Prostate gland (tissue), 2 donors: Measurements from ENCODE around the gene TMEM117.

Experiments used
- CTCF ChIP-seq, 4 experiments: fragments of 200-600 bp in 2 of 4; fragments of 450-650 bp in 2 of 4; sonication (generic) in 2 of 4; IDR thresholded peaks; 1 replicate in 3 of 4; 2 replicates in 1 of 4; pipeline ENCODE4 v1.5.1; 2016 to 2019; ENCODE audit warnings: antibody characterized with exemption in 4 of 4, mild to moderate bottlenecking in 2 of 4, moderate library complexity in 2 of 4
- POLR2A ChIP-seq: fragments of 450-650 bp; IDR thresholded peaks from one replicate; pipeline ENCODE4 v1.6.1; 2016; ENCODE audit warnings: antibody characterized with exemption, mild to moderate bottlenecking

GRCh38 chr12:43973385-43973784, 137.5 kb downstream of the TMEM117 start:
- TF ChIP-seq CTCF (IDR thresholded peaks at IDR 0.05): no peak
- TF ChIP-seq POLR2A: no peak
